SK-N-SH (cell line): ENCODE results near the gene INTS1. TPM values are rescaled to one million over a fixed set of nuclear protein-coding genes. Genes with fewer than 3 reads are reported as not detected.
"Not testable (repeated sequence)": the region's sequence is repeated elsewhere in the genome, so short reads cannot be mapped to it uniquely, and the experiment has no call there.

Source experiments
- CTCF ChIA-PET: fragments of 300-600, 350-600 bp; formaldehyde crosslinking; extraction: SDS; loops from one replicate; lab custom pipeline; 2021; lab: Yijun Ruan, JAX
- POLR2A ChIA-PET: fragments of 350-600 bp; sonication (Branson Sonifier 250); formaldehyde crosslinking; extraction: SDS; loops from one replicate; lab custom pipeline; 2020; ENCODE audit warnings: antibody characterized with exemption, inconsistent platforms; lab: Yijun Ruan, JAX
- DNase-seq: peaks from one replicate; pipeline ENCODE4 v3.0.0; 2012
- H2AFZ ChIP-seq: fragments of 200-600 bp; sonication (generic); 2 replicates; pipeline ENCODE4 v1.8.1; 2016; ENCODE audit warnings: antibody characterized with exemption, mild to moderate bottlenecking, low read depth
- H3F3A ChIP-seq: fragments of 200-600 bp; sonication (generic); replicated peaks from 2 replicates; pipeline ENCODE3; 2016; ENCODE audit warnings: antibody characterized with exemption, mild to moderate bottlenecking; ENCODE audit not compliant: insufficient read depth
- H3K27ac ChIP-seq, 2 experiments: fragments of 200-500 bp in 1 of 2; fragments of 200-600 bp in 1 of 2; sonication (Bioruptor generic) in 1 of 2; sonication (generic), shearing (Covaris generic) in 1 of 2; 2 replicates each; pipeline versions ENCODE4 v1.5.1 to v1.6.1; 2014 to 2016; ENCODE audit warnings: low read depth in 2 of 2, inconsistent platforms in 1 of 2, low read length in 1 of 2, mild to moderate bottlenecking in 1 of 2, mixed read lengths in 1 of 2
- H3K27me3 ChIP-seq: fragments of 200-600 bp; sonication (generic), shearing (Covaris generic); 2 replicates; pipeline ENCODE4 v1.6.1; 2016; ENCODE audit warnings: mixed run types; ENCODE audit not compliant: insufficient read depth
- H3K36me3 ChIP-seq, 2 experiments: fragments of 200-500 bp in 1 of 2; fragments of 200-600 bp in 1 of 2; sonication (Bioruptor generic) in 1 of 2; sonication (generic) in 1 of 2; replicated peaks in 1 of 2; 2 replicates each; pipeline versions ENCODE3 to v1.5.1; 2014 to 2016; ENCODE audit warnings: low read length in 1 of 2, mild to moderate bottlenecking in 1 of 2; ENCODE audit not compliant: insufficient read depth in 2 of 2, control insufficient read depth in 1 of 2
- H3K4me1 ChIP-seq, 2 experiments: fragments of 200-500 bp in 1 of 2; fragments of 200-600 bp in 1 of 2; sonication (Bioruptor generic) in 1 of 2; sonication (generic), shearing (Covaris generic) in 1 of 2; 2 replicates each; pipeline versions ENCODE4 v1.5.1 to v1.6.1; 2014 to 2016; ENCODE audit warnings: low read depth in 1 of 2, low read length in 1 of 2, mixed run types in 1 of 2; ENCODE audit not compliant: insufficient read depth in 2 of 2, control insufficient read depth in 1 of 2
- H3K4me2 ChIP-seq: fragments of 200-600 bp; sonication (generic), shearing (Covaris generic); 2 replicates; pipeline ENCODE4 v1.6.1; 2017; ENCODE audit warnings: mixed run types
- H3K4me3 ChIP-seq, 2 experiments: fragments of 200-500 bp in 1 of 2; fragments of 200-600 bp in 1 of 2; sonication (Bioruptor generic) in 1 of 2; sonication (generic), shearing (Covaris generic) in 1 of 2; 2 replicates each; pipeline versions ENCODE4 v1.5.1 to v1.8.1; 2014 to 2016; ENCODE audit warnings: low read depth in 2 of 2, inconsistent platforms in 1 of 2, low read length in 1 of 2, mild to moderate bottlenecking in 1 of 2, mixed read lengths in 1 of 2, moderate library complexity in 1 of 2
- H3K79me2 ChIP-seq: fragments of 200-600 bp; sonication (generic); 2 replicates; pipeline ENCODE4 v1.8.1; 2017; ENCODE audit warnings: mild to moderate bottlenecking; ENCODE audit not compliant: insufficient read depth
- H3K9ac ChIP-seq: fragments of 200-600 bp; sonication (generic); 2 replicates; pipeline ENCODE4 v1.6.1; 2017; ENCODE audit warnings: mixed run types
- H3K9me2 ChIP-seq: fragments of 200-600 bp; sonication (generic); 2 replicates; pipeline ENCODE4 v1.6.1; 2017; ENCODE audit warnings: mixed run types
- H3K9me3 ChIP-seq: fragments of 200-600 bp; sonication (generic); 2 replicates; pipeline ENCODE4 v1.6.1; 2017; ENCODE audit warnings: mixed run types, mild to moderate bottlenecking, moderate library complexity
- H4K20me1 ChIP-seq: fragments of 200-600 bp; sonication (generic); 2 replicates; pipeline ENCODE4 v1.6.1; 2017; ENCODE audit warnings: mild to moderate bottlenecking, mixed run types; ENCODE audit not compliant: insufficient read depth
- FOSL2 ChIP-seq: IDR thresholded peaks from 2 replicates; pipeline ENCODE4 v1.4.0; 2012; ENCODE audit warnings: low read depth, mild to moderate bottlenecking, moderate library complexity, borderline replicate concordance
- JUND ChIP-seq: IDR thresholded peaks from 2 replicates; pipeline ENCODE4 v1.4.0; 2012
- MEF2A ChIP-seq: IDR thresholded peaks from 2 replicates; pipeline ENCODE4 v1.4.0; 2012; ENCODE audit warnings: low read depth, borderline replicate concordance
- NRF1 ChIP-seq: IDR thresholded peaks from 2 replicates; pipeline ENCODE4 v1.6.1; 2012; ENCODE audit warnings: low read depth, mild to moderate bottlenecking, low read length
- POLR2AphosphoS5 ChIP-seq: IDR thresholded peaks from 2 replicates; pipeline ENCODE4 v1.6.1; 2012; ENCODE audit warnings: low read depth, low read length
- TAF1 ChIP-seq: IDR thresholded peaks from 2 replicates; pipeline ENCODE4 v1.6.1; 2012; ENCODE audit warnings: low read depth, mild to moderate bottlenecking, low read length, moderate library complexity, borderline replicate concordance
- TCF12 ChIP-seq: IDR thresholded peaks from 2 replicates; pipeline ENCODE4 v1.4.0; 2012
- TEAD4 ChIP-seq: IDR thresholded peaks from 2 replicates; pipeline ENCODE4 v1.4.0; 2012; ENCODE audit warnings: mild to moderate bottlenecking, borderline replicate concordance; ENCODE audit not compliant: insufficient read depth
- WGBS: methylation state at CpG from one replicate; pipeline ENCODE4 v1.1.6; 2017; ENCODE audit warnings: low lambda C conversion rate; 5-methylcytosine and 5-hydroxymethylcytosine counted together
- polyA plus RNA-seq, 3 experiments: library from polyadenylated mRNA; depleted of rRNA; stranded (reverse); fragments of >200 nt; gene quantifications; 2 replicates each; pipeline ENCODE4 v1.2.3, GENCODE V29; 2012

The INTS1 gene
- polyA plus RNA-seq, 1 of the 3 experiments (the other 2 are of a cell fraction): 48.1 TPM

DNA sequence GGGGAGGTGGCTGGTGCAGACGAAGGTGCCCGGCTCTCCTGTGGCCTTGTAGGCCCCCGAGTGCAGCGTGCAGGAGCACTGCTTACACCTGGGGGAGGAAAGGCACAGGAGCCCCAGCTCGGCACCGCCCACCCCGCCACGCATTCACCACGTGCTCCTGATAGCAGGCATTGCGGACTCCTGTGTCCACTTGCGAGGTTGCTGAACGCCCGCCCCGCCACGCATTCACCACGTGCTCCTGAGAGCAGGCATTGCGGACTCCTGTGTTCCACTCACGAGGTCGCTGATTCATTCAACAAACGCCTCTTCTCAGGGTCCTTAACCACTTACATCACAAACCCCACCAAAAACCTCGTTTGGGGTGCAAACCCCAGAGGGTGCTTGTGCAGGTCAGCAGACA lies 58.8 kb downstream of the INTS1 start:
- peaks cover 0 to 6% of the 10 kb centered on the region in 2 experiments; a peak in 1 of 4 replicates for H3K4me1 ChIP-seq
- H3K79me2 ChIP-seq: no peaks in the 10 kb centered on the region
- WGBS: 89% methylated on average over 21 of the region's 21 CpGs
- TF ChIP-seq MEF2A (no peak), JUND (no peak), NRF1 (no peak), POLR2AphosphoS5 (no peak), TCF12 (no peak)
- no peak overlapping the region for H3K4me2 ChIP-seq
- no peaks in the 10 kb centered on the region for H3F3A ChIP-seq
- POLR2A ChIA-PET: no interaction called here
- no peaks in the 10 kb centered on the region for H3K9me3 ChIP-seq
- H3K27ac ChIP-seq: no peak overlapping the region
- H3K27me3 ChIP-seq: no peaks in the 10 kb centered on the region
- no peak for DNase-seq
- CTCF ChIA-PET: interaction anchor here (12.9 kb wide), 1 partner anchor 13 kb away, joined by 142 read pairs; no protein-coding TSS in a partner anchor
- no peak overlapping the region for H3K4me3 ChIP-seq
- H2AFZ ChIP-seq: no peak overlapping the region
- no peak overlapping the region for H3K9ac ChIP-seq
- H3K36me3 ChIP-seq: peaks cover 0 to 14% of the 10 kb centered on the region in 2 experiments
- peaks cover 11% of the 10 kb centered on the region; the same call in 1 of the 2 replicates for H4K20me1 ChIP-seq
- no peaks in the 10 kb centered on the region for H3K9me2 ChIP-seq

DNA sequence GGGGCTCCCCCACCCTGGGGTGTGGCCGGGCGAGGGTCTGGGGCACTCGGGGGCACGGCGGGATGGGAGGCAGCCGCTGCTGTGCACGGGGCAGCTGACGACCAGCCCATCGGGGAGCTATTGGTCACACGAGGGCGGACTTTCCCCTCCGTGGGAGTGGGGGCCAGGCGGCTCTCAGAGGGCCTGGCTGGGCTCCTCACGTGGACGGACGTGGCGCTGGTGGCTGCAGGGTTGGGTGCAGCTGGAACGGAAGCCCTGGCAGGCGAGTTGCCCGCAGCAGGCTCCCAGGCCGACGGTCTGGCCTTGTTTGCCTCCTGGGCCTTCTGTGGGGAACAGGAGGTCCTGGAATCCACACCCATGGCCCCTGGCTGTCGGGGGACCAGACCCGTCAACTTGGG lies 59.3 kb downstream of the INTS1 start:
- H3K4me2 ChIP-seq: no peak overlapping the region
- ChIA-PET POLR2A (no interaction called here), CTCF (interaction anchor here (12.9 kb wide), 1 partner anchor 12 kb away, joined by 142 read pairs; no protein-coding TSS in a partner anchor)
- DNase-seq: no peak
- TF ChIP-seq TEAD4: no peak
- no peak overlapping the region for H2AFZ ChIP-seq
- peaks cover 12% of the 10 kb centered on the region; the same call in 1 of the 2 replicates for H4K20me1 ChIP-seq
- H3K4me1 ChIP-seq: peaks cover 0 to 6% of the 10 kb centered on the region in 2 experiments; a peak in 1 of 4 replicates
- 90% methylated on average over 19 of the region's 24 CpGs for WGBS
- H3F3A ChIP-seq: no peaks in the 10 kb centered on the region
- H3K79me2 ChIP-seq: no peaks in the 10 kb centered on the region
- no peak overlapping the region for H3K4me3 ChIP-seq
- no peaks in the 10 kb centered on the region for H3K27me3 ChIP-seq
- no peak overlapping the region for H3K9ac ChIP-seq
- no peak overlapping the region for H3K27ac ChIP-seq
- H3K36me3 ChIP-seq: peaks cover 0 to 16% of the 10 kb centered on the region in 2 experiments
- no peaks in the 10 kb centered on the region for H3K9me3 ChIP-seq
- no peaks in the 10 kb centered on the region for H3K9me2 ChIP-seq

DNA sequence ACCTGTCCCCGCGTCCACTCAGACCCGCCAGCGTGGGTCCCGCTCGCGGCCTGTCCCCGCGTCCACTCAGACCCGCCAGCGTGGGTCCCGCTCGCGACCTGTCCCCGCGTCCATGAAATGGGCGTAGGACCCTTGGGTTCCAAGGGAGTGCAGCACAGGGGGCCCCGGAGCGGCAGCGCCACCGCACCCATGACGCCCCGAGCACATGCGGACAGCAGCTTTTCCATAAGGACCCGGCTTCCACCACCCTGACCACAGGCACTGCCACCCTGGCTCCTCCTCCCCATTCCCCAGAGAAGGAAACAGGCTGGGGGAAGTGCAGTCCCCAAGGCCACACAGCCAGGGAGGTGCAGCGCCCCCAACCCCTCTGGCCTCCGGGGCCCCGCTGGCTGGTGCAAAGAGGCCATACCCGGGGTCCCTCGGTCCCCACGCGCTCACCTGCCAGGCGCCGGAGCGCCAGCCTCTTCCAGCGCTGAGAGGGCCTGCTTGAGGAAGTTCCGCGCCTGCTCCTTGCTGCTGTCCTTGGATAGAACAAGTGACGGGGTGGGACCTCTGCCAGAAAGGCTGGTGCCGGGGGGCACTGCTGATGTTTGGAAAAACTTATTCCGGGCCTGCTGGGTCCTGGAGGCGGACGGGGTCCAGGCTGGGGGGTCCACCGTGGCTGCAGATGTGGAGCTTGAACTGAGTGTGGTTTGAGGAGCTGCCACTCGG lies 59.8 kb downstream of the INTS1 start:
- Histone ChIP-seq H3K4me1 (peaks cover 0 to 6% of the 10 kb centered on the region in 2 experiments; a peak in 1 of 4 replicates), H3K4me3 (no peak overlapping the region), H3K9me2 (no peaks in the 10 kb centered on the region), H3K36me3 (peaks cover 0 to 17% of the 10 kb centered on the region in 2 experiments), H3K79me2 (no peaks in the 10 kb centered on the region), H3K4me2 (no peak overlapping the region), H4K20me1 (peaks cover 11% of the 10 kb centered on the region; the same call in 1 of the 2 replicates), H3K9ac (no peak overlapping the region), H3K27me3 (no peaks in the 10 kb centered on the region), H2AFZ (no peak overlapping the region), H3K27ac (no peak overlapping the region), H3F3A (peaks cover 5% of the 10 kb centered on the region), H3K9me3 (no peaks in the 10 kb centered on the region)
- TF ChIP-seq TAF1 (no peak), FOSL2 (no peak), TCF12 (no peak), TEAD4 (no peak)
- ChIA-PET CTCF (interaction anchor here (12.9 kb wide), 1 partner anchor 12 kb away, joined by 142 read pairs; no protein-coding TSS in a partner anchor), POLR2A (no interaction called here)
- WGBS: 96% methylated on average over 33 of the region's 45 CpGs
- no peak for DNase-seq

DNA sequence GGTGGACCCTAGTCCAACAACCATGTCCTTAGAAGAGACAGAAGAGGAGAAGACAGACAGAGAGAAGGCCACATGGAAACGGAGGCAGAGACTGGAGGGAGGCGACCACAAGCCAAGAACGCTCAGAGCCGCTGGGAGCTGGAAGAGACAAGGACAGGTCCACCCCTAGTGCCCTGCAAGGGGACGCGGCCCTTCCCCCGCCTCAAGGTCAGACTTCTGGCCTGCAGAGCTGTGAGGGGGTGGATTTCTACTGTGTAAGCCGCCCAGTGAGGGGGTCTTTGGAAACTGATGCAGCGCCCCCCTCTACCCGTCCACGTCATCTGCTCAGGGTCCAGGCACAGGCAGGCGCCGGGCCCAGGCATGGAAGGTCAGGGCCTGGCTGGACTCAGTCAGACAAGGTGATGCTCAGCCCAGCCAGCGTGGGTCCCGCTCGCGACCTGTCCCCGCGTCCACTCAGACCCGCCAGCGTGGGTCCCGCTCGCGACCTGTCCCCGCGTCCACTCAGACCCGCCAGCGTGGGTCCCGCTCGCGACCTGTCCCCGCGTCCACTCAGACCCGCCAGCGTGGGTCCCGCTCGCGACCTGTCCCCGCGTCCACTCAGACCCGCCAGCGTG lies 60.5 kb downstream of the INTS1 start:
- WGBS: 97% methylated on average over 27 of the region's 42 CpGs
- CTCF ChIA-PET: interaction anchor here (12.9 kb wide), 1 partner anchor 11 kb away, joined by 142 read pairs; no protein-coding TSS in a partner anchor

More for the DNA sequence above, 60.5 kb downstream of the INTS1 start:
- Histone ChIP-seq H4K20me1 (peaks cover 11% of the 10 kb centered on the region; the same call in 1 of the 2 replicates), H3K36me3 (peaks cover 0 to 13% of the 10 kb centered on the region in 2 experiments)
- H3K4me2 ChIP-seq, H3K79me2 ChIP-seq, H3K9me3 ChIP-seq, POLR2A ChIA-PET, DNase-seq, H3K27me3 ChIP-seq, H2AFZ ChIP-seq, H3F3A ChIP-seq, H3K9me2 ChIP-seq, H3K27ac ChIP-seq, H3K9ac ChIP-seq, H3K4me3 ChIP-seq, H3K4me1 ChIP-seq: not testable (repeated sequence)
